Cardiac muscle cell (in vitro differentiated cells and primary cell): ENCODE data around the gene PPP2R2C. TPM values are rescaled to one million over a fixed set of nuclear protein-coding genes. Genes with fewer than 3 reads are reported as not detected.

Experiments used
- DNase-seq, 2 donors: peaks; one replicate each; pipeline versions ENCODE4 v3.0.0 to v3.0.0-alpha.2; 2010 to 2017; ENCODE audit warnings: low read depth in 1 of 2, low spot score in 1 of 2
- H3K27ac ChIP-seq: fragments of 200-600 bp; sonication (generic); 2 replicates; pipeline ENCODE4 v1.5.1; 2016
- H3K27me3 ChIP-seq: fragments of 200-600 bp; sonication (generic); 2 replicates; pipeline ENCODE4 v1.6.0; 2016; ENCODE audit warnings: control low read depth
- H3K36me3 ChIP-seq: fragments of 200-600 bp; sonication (generic); 2 replicates; pipeline ENCODE4 v1.5.1; 2016; ENCODE audit warnings: control low read depth
- H3K4me1 ChIP-seq: fragments of 200-600 bp; sonication (generic); 2 replicates; pipeline ENCODE4 v1.8.1; 2017; ENCODE audit warnings: low read depth, mild to moderate bottlenecking, mixed run types
- H3K4me3 ChIP-seq: fragments of 200-600 bp; sonication (generic); 2 replicates; pipeline ENCODE4 v1.5.1; 2016; ENCODE audit warnings: mild to moderate bottlenecking
- H3K9me3 ChIP-seq: fragments of 200-600 bp; sonication (generic); 2 replicates; pipeline ENCODE4 v1.5.1; 2017; ENCODE audit warnings: low read depth, mild to moderate bottlenecking, control low read depth
- CTCF ChIP-seq: IDR thresholded peaks from 2 replicates; pipeline ENCODE4 v1.5.1; 2012; ENCODE audit warnings: low read depth, mild to moderate bottlenecking, low read length
- polyA plus RNA-seq: library from polyadenylated mRNA; unstranded; fragments of >200 nt; fragmentation: Nextera tagmentation; extraction: Ambion mirVana; gene quantifications from 2 replicates; pipeline ENCODE4 v1.2.1, GENCODE V29; 2016
- total RNA-seq: library from RNA; depleted of rRNA; stranded (reverse); fragments of >200 nt; gene quantifications from 2 replicates; pipeline ENCODE4 v1.2.3, GENCODE V29; 2016

The PPP2R2C gene
- total and polyA plus RNA-seq, 2 experiments from 2014 or later: not detected

- Histone ChIP-seq H3K27ac (no peak overlapping the region), H3K36me3 (no peaks in the 10 kb centered on the region), H3K4me3 (no peak overlapping the region), H3K4me1 (no peaks in the 10 kb centered on the region), H3K27me3 (no peaks in the 10 kb centered on the region), H3K9me3 (no peaks in the 10 kb centered on the region)
- TF ChIP-seq CTCF: no peak
- no peak for DNase-seq
Measured at GRCh38 chr4:6390356-6390755, 82.1 kb downstream of the PPP2R2C start.

GRCh38 chr4:6389142-6389825 is 83.1 kb downstream of the PPP2R2C start:
- TF ChIP-seq CTCF: no peak
- no peak overlapping the region for H3K27ac ChIP-seq
- no peaks in the 10 kb centered on the region for H3K9me3 ChIP-seq
- H3K27me3 ChIP-seq: no peaks in the 10 kb centered on the region
- H3K4me3 ChIP-seq: no peak overlapping the region
- DNase-seq: no peak
- H3K36me3 ChIP-seq: no peaks in the 10 kb centered on the region
- no peaks in the 10 kb centered on the region for H3K4me1 ChIP-seq

GRCh38 chr4:6388713-6389112 is 83.7 kb downstream of the PPP2R2C start:
- Histone ChIP-seq H3K4me3 (no peak overlapping the region), H3K27ac (no peak overlapping the region), H3K9me3 (no peaks in the 10 kb centered on the region), H3K4me1 (no peaks in the 10 kb centered on the region), H3K36me3 (no peaks in the 10 kb centered on the region), H3K27me3 (no peaks in the 10 kb centered on the region)
- no peak for DNase-seq
- no peak for TF ChIP-seq CTCF

- no peaks in the 10 kb centered on the region for H3K27me3 ChIP-seq
- no peak for TF ChIP-seq CTCF
- H3K36me3 ChIP-seq: no peaks in the 10 kb centered on the region
- no peaks in the 10 kb centered on the region for H3K9me3 ChIP-seq
- DNase-seq: no peak
- no peak overlapping the region for H3K4me3 ChIP-seq
- H3K4me1 ChIP-seq: no peaks in the 10 kb centered on the region
- no peak overlapping the region for H3K27ac ChIP-seq
Measured at GRCh38 chr4:6387946-6388345, 84.5 kb downstream of the PPP2R2C start.

GRCh38 chr4:6386091-6386490 is 86.3 kb downstream of the PPP2R2C start:
- H3K4me1 ChIP-seq: no peaks in the 10 kb centered on the region
- DNase-seq: no peak
- H3K27me3 ChIP-seq: no peaks in the 10 kb centered on the region
- no peak overlapping the region for H3K27ac ChIP-seq
- no peaks in the 10 kb centered on the region for H3K36me3 ChIP-seq
- no peak overlapping the region for H3K4me3 ChIP-seq
- no peaks in the 10 kb centered on the region for H3K9me3 ChIP-seq
- no peak for TF ChIP-seq CTCF
